Measurements from ENCODE around the gene CTNNBL1.
"Not testable (repeated sequence)": the region's sequence is repeated elsewhere in the genome, so short reads cannot be mapped to it uniquely, and the experiment has no call there.

The CTNNBL1 gene

GRCh38 chr20:37693635-37694626, at the start of gene CTNNBL1:
Gene CTNNBL1 (plus strand): TSS chr20:37694030. CDS start chr20:37694123, 93 bp downstream.
- DNase-seq (ENCODE audit: low spot score): peak; percentile 98

- DNase-seq (ENCODE audit: low spot score): no peak
These were observed 49.2 kb upstream of the CTNNBL1 start for GRCh38 chr20:37644605-37645004.

GRCh38 chr20:37647946-37648345, 45.9 kb upstream of the CTNNBL1 start:
- no peak for DNase-seq (ENCODE audit: low spot score)

- DNase-seq (ENCODE audit: low spot score): no peak
These were observed 44.8 kb upstream of the CTNNBL1 start for GRCh38 chr20:37649017-37649416.

- no peak for DNase-seq (ENCODE audit: low spot score)
These were observed 44.0 kb upstream of the CTNNBL1 start for GRCh38 chr20:37649676-37650370.

GRCh38 chr20:37650661-37651060, 43.2 kb upstream of the CTNNBL1 start:
- no peak for DNase-seq (ENCODE audit: low spot score)

GRCh38 chr20:37651932-37652331, 41.9 kb upstream of the CTNNBL1 start:
- DNase-seq (ENCODE audit: low spot score): peak; percentile 44

- DNase-seq (ENCODE audit: low spot score): no peak
These were observed 36.9 kb upstream of the CTNNBL1 start for GRCh38 chr20:37656945-37657344.

GRCh38 chr20:37657924-37658804, 35.7 kb upstream of the CTNNBL1 start:
- DNase-seq (ENCODE audit: low spot score): no peak

- DNase-seq (ENCODE audit: low spot score): no peak
These were observed 32.3 kb upstream of the CTNNBL1 start for GRCh38 chr20:37661519-37661918.

GRCh38 chr20:37662308-37662707, 31.5 kb upstream of the CTNNBL1 start:
- no peak for DNase-seq (ENCODE audit: low spot score)

- not testable (repeated sequence) for DNase-seq (ENCODE audit: low spot score)
These were observed 29.2 kb upstream of the CTNNBL1 start for GRCh38 chr20:37664595-37664994.

- no peak for DNase-seq (ENCODE audit: low spot score)
These were observed 25.7 kb upstream of the CTNNBL1 start for GRCh38 chr20:37668166-37668565.

GRCh38 chr20:37669062-37669772, 24.6 kb upstream of the CTNNBL1 start:
- DNase-seq (ENCODE audit: low spot score): no peak

GRCh38 chr20:37669773-37670236, 24.0 kb upstream of the CTNNBL1 start:
- DNase-seq (ENCODE audit: low spot score): no peak

GRCh38 chr20:37670351-37670791, 23.5 kb upstream of the CTNNBL1 start:
- DNase-seq (ENCODE audit: low spot score): no peak

GRCh38 chr20:37672143-37672542, 21.7 kb upstream of the CTNNBL1 start:
- no peak for DNase-seq (ENCODE audit: low spot score)

- DNase-seq (ENCODE audit: low spot score): no peak
These were observed 20.4 kb upstream of the CTNNBL1 start for GRCh38 chr20:37673444-37673843.

- DNase-seq (ENCODE audit: low spot score): no peak
These were observed 17.4 kb upstream of the CTNNBL1 start for GRCh38 chr20:37676440-37676839.

GRCh38 chr20:37677969-37678861, 15.6 kb upstream of the CTNNBL1 start:
- no peak for DNase-seq (ENCODE audit: low spot score)
